B cell (primary cell): ENCODE data around the gene PRELID2.

Source experiments
- CTCF ChIP-seq: fragments of 200-600 bp; IDR thresholded peaks from one replicate; pipeline ENCODE4 v1.8.0; 2022; ENCODE audit warnings: antibody characterized with exemption, mild to moderate bottlenecking
- EZH2 ChIP-seq: IDR thresholded peaks from 2 replicates; pipeline ENCODE4 v1.6.1; 2012; ENCODE audit warnings: borderline replicate concordance, low read depth, mild to moderate bottlenecking, moderate library complexity, low read length; ENCODE audit not compliant: insufficient read depth, poor library complexity, severe bottlenecking

GRCh38 chr5:145856285-145856818, 21.2 kb upstream of the PRELID2 start:
- no peak for TF ChIP-seq CTCF
- TF ChIP-seq EZH2, result no peak
